Measurements from ENCODE around the gene DPH7.
A peak's percentile ranks its signal among the peaks of the same experiment; 100 is the strongest.
"Not testable (repeated sequence)": the region's sequence is repeated elsewhere in the genome, so short reads cannot be mapped to it uniquely, and the experiment has no call there.

DPH7 gene

GRCh38 chr9:137606005-137606621 lies 27.4 kb upstream of the DPH7 start:
- DNase-seq (ENCODE audit: low spot score) = no peak

- peak; percentile 98 for DNase-seq (ENCODE audit: low spot score)
These were observed 26.6 kb upstream of the DPH7 start, which contains the start of gene ARRDC1 for GRCh38 chr9:137605121-137606004. Gene ARRDC1 (plus strand): TSS chr9:137605686. CDS start chr9:137605718, 32 bp downstream.

- DNase-seq (ENCODE audit: low spot score) = no peak
These were observed 25.8 kb upstream of the DPH7 start for GRCh38 chr9:137604345-137605086.

GRCh38 chr9:137603879-137604278 lies 25.2 kb upstream of the DPH7 start:
- no peak for DNase-seq (ENCODE audit: low spot score)

- DNase-seq (ENCODE audit: low spot score) = no peak
These were observed 23.9 kb upstream of the DPH7 start for GRCh38 chr9:137602661-137603060.

- no peak for DNase-seq (ENCODE audit: low spot score)
These were observed 20.2 kb upstream of the DPH7 start for GRCh38 chr9:137598943-137599342.

GRCh38 chr9:137596577-137596976 lies 17.9 kb upstream of the DPH7 start:
- DNase-seq (ENCODE audit: low spot score) = not testable (repeated sequence)

GRCh38 chr9:137593176-137593575 lies 14.5 kb upstream of the DPH7 start:
- no peak for DNase-seq (ENCODE audit: low spot score)

GRCh38 chr9:137592767-137593166 lies 14.0 kb upstream of the DPH7 start:
- no peak for DNase-seq (ENCODE audit: low spot score)

GRCh38 chr9:137590469-137591383 lies 12.0 kb upstream of the DPH7 start, which contains the start of gene ZMYND19:
Gene ZMYND19 (minus strand): TSS chr9:137590512. CDS start chr9:137590263, 249 bp downstream.
- peak; percentile 100 for DNase-seq (ENCODE audit: low spot score)

GRCh38 chr9:137590123-137590468 lies 11.4 kb upstream of the DPH7 start:
- DNase-seq (ENCODE audit: low spot score) = no peak

- DNase-seq (ENCODE audit: low spot score) = peak; percentile 34
These were observed 10.9 kb upstream of the DPH7 start for GRCh38 chr9:137589441-137590122.

- no peak for DNase-seq (ENCODE audit: low spot score)
These were observed 10.2 kb upstream of the DPH7 start for GRCh38 chr9:137588891-137589290.

- no peak for DNase-seq (ENCODE audit: low spot score)
These were observed 9.6 kb upstream of the DPH7 start for GRCh38 chr9:137588311-137588710.

- no peak for DNase-seq (ENCODE audit: low spot score)
These were observed 8.1 kb upstream of the DPH7 start for GRCh38 chr9:137586854-137587253.

- DNase-seq (ENCODE audit: low spot score) = no peak
These were observed 5.2 kb upstream of the DPH7 start for GRCh38 chr9:137583957-137584356.

- DNase-seq (ENCODE audit: low spot score) = no peak
These were observed 4.6 kb upstream of the DPH7 start for GRCh38 chr9:137583347-137583746.

- no peak for DNase-seq (ENCODE audit: low spot score)
These were observed 3.6 kb upstream of the DPH7 start for GRCh38 chr9:137582286-137582860.

- DNase-seq (ENCODE audit: low spot score) = no peak
These were observed 2.9 kb upstream of the DPH7 start for GRCh38 chr9:137581361-137582285.

GRCh38 chr9:137580954-137581322 lies 2.2 kb upstream of the DPH7 start:
- no peak for DNase-seq (ENCODE audit: low spot score)

Measured in AG08395 (cell line).